Sigmoid colon (tissue), 4 donors: ENCODE data around the gene LY6G6F.

Source experiments
- EP300 ChIP-seq, 4 donors: sonication (generic); formaldehyde crosslinking; IDR thresholded peaks; one replicate each; pipeline ENCODE4 v1.6.1; 2017; ENCODE audit warnings: antibody characterized with exemption in 4 of 4
- POLR2A ChIP-seq, 2 donors: fragments of 450-650 bp; IDR thresholded peaks; one replicate each; pipeline ENCODE4 v1.6.1; 2016; ENCODE audit warnings: antibody characterized with exemption in 2 of 2, mild to moderate bottlenecking in 2 of 2, moderate library complexity in 2 of 2
- POLR2AphosphoS5 ChIP-seq, 4 donors: sonication (generic); formaldehyde crosslinking; IDR thresholded peaks; one replicate each; pipeline ENCODE4 v1.6.1; 2017; ENCODE audit warnings: antibody characterized with exemption in 4 of 4
- TF ChIP-seq, protein P1 (sequence below), 4 experiments: fragments of 450-650 bp in 3 of 4; fragments of 200-600 bp in 1 of 4; IDR thresholded peaks; one replicate each; pipeline ENCODE4 v1.5.1; 2016 to 2019; ENCODE audit warnings: antibody characterized with exemption in 4 of 4, mild to moderate bottlenecking in 3 of 4, moderate library complexity in 2 of 4

DNA sequence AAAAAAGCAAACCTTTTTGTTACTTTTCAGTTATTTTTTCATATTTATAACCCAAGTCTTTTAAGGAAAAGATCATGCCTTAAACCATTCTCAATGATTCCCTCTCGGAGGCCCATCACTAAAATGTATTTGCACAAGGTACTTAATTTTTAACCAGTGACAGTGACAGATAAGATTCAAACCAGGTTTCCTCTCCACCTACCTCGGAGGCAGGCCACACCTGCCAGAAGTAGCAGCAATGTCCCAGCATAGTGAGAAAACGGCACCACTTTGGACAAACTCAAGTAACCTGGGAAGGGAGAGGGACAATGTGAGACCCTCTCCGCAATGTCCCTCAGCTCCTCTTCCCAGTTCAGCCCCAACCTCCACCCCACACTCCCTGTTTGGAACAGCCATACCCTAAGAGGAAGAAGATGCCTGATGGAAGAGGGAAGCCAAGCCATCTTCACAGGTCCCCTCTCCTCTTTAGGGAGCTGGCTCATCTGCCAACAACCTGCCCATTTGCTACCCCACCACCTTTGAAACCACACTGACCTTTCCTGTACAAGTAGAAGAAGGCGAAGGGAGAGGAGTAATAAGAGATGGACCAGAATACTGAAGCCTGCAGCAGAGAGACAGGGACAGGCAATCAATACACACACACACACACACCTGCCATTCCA is 5.8 kb upstream of the LY6G6F start:
- TF ChIP-seq, protein P1, sequence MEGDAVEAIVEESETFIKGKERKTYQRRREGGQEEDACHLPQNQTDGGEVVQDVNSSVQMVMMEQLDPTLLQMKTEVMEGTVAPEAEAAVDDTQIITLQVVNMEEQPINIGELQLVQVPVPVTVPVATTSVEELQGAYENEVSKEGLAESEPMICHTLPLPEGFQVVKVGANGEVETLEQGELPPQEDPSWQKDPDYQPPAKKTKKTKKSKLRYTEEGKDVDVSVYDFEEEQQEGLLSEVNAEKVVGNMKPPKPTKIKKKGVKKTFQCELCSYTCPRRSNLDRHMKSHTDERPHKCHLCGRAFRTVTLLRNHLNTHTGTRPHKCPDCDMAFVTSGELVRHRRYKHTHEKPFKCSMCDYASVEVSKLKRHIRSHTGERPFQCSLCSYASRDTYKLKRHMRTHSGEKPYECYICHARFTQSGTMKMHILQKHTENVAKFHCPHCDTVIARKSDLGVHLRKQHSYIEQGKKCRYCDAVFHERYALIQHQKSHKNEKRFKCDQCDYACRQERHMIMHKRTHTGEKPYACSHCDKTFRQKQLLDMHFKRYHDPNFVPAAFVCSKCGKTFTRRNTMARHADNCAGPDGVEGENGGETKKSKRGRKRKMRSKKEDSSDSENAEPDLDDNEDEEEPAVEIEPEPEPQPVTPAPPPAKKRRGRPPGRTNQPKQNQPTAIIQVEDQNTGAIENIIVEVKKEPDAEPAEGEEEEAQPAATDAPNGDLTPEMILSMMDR (IDR thresholded peaks at IDR 0.05) = no peak
- TF ChIP-seq POLR2A (IDR thresholded peaks at IDR 0.05) (no peak), EP300 (IDR thresholded peaks at IDR 0.05) (no peak), POLR2AphosphoS5 (IDR thresholded peaks at IDR 0.05) (no peak)
